ENCODE results near the gene CLCN7. TPM values are rescaled to one million over a fixed set of nuclear protein-coding genes. Genes with fewer than 3 reads are reported as not detected.

The CLCN7 gene
- total RNA-seq, 2 donors from 2014 or later, result 19.4 to 31.7 TPM

DNA sequence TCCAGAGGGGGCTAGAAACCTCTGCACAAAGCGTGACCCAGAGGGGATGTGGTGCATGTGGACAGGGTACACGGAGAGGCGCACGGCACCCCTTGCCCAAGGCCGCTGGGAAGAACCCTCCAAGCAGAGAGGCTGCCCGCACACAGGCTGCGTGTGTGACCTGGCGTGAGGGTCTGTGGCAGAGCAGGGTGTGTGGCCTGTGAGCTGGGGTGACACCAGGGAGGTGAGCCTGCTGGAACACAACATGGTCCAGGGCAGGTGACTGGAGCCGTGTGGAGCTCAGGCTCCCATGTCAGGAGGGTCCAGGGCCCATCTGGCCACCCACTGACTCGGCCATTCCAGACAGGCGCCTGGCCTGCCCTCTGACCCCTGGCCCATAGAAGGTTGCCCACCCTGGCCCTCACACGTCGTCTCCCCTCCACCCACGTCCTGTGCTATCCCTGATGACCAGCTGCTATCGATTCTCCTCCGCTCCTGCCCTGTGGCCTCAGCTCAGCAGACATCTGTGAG is 43.9 kb upstream of the CLCN7 start:
- H3K36me3 ChIP-seq, result peaks cover 10% of the 10 kb centered on the region
- H3K27ac ChIP-seq, result no peak overlapping the region
- no peaks in the 10 kb centered on the region for H3K4me1 ChIP-seq
- H3K4me3 ChIP-seq, result no peak overlapping the region
- H3K9me3 ChIP-seq, result peaks cover 0 to 9% of the 10 kb centered on the region in 2 donors
- TF ChIP-seq CTCF (IDR thresholded peaks at IDR 0.05), result no peak
- no peaks in the 10 kb centered on the region for H3K27me3 ChIP-seq
- no peak for DNase-seq (ENCODE audit: low spot score)

DNA sequence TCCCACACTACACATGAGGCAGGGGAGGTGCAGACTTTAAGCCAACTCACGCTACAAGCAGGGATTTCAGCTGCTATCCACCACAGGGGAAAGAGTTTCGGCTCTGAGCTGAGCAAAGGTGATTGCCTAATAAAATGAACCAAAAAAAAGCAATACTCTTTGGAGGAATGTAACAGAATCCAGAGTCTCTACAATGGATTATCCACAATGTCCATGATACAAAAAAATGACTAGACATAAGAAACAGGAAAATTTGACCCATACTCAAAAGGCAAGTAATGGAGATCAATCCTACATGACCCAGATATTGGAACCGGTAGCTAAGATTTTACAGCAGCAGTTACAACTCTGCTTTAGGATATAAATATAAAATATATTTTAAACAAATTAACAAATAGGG is 39.7 kb upstream of the CLCN7 start:
- Histone ChIP-seq H3K9me3 (peaks cover 0 to 9% of the 10 kb centered on the region in 2 donors), H3K36me3 (peaks cover under 1% of the 10 kb centered on the region), H3K27ac (no peak overlapping the region), H3K4me1 (peaks cover 0 to 26% of the 10 kb centered on the region in 2 donors), H3K4me3 (no peak overlapping the region), H3K27me3 (no peaks in the 10 kb centered on the region)
- no peak for DNase-seq (ENCODE audit: low spot score)
- no peak for TF ChIP-seq CTCF (IDR thresholded peaks at IDR 0.05)

- no peak overlapping the region for H3K4me3 ChIP-seq
- H3K9me3 ChIP-seq, result peaks cover 0 to 9% of the 10 kb centered on the region in 2 donors
- TF ChIP-seq CTCF (IDR thresholded peaks at IDR 0.05), result no peak
- no peaks in the 10 kb centered on the region for H3K36me3 ChIP-seq
- peaks cover 0 to 38% of the 10 kb centered on the region in 2 donors for H3K4me1 ChIP-seq
- no peak for DNase-seq (ENCODE audit: low spot score)
- no peaks in the 10 kb centered on the region for H3K27me3 ChIP-seq
- peak overlapping the region in 1 of 2 donors; percentile 39 for H3K27ac ChIP-seq
Measured at GRCh38 chr16:1512774-1513173, 37.9 kb upstream of the CLCN7 start.

DNA sequence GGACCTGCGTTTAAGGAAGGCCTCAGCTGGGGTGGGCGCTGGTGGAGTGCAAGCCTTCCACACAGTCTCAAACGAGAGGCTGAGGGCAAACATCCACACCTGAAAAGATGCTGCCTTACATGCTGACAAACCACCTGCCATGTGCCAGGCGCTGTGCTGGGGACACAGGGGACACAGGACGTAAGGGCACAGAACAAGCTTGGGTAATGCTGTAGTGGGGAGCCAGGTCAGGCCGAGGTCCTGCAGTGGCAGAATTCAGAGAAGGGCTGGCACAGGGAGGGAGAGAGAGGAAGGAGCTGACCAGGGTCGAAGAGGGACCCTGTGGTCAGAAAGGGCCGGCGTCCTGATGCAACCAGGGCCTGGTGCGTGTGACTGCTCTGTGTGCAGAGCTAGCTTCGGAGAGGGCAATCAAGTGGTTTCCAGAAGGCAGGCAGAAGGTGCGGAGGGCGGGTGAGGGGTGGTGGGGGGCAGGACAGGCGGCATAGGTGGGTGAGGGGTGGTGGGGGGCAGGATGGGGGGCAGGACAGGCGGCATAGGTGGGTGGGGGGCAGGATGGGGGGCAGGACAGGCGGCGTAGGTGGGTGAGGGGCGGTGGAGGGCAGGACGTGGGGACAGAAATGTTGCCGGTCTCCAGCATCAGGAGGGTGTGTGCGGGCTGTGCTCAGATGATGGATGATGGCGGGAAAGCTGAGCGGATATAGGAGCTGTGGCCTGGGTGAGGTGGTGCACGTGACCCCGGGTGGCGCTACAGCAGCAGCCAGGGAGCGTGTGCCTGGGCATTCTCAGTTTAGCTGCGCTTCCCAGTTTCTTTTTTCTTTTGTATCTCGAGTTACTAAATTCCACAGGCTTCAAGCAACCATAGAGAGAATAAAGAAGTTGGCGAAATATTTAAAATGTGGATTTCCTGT is 37.1 kb upstream of the CLCN7 start:
- Histone ChIP-seq H3K4me1 (peaks cover 0 to 38% of the 10 kb centered on the region in 2 donors), H3K4me3 (no peak overlapping the region), H3K27ac (peak overlapping the region in 1 of 2 donors; percentile 39), H3K36me3 (peaks cover 6% of the 10 kb centered on the region), H3K9me3 (peaks cover 0 to 9% of the 10 kb centered on the region in 2 donors), H3K27me3 (no peaks in the 10 kb centered on the region)
- no peak for DNase-seq (ENCODE audit: low spot score)
- no peak for TF ChIP-seq CTCF (IDR thresholded peaks at IDR 0.05)

GRCh38 chr16:1510941-1511351 is 36.1 kb upstream of the CLCN7 start:
- Histone ChIP-seq H3K27ac (peak overlapping the region; percentile 82 to 83), H3K27me3 (no peaks in the 10 kb centered on the region), H3K9me3 (peaks cover 0 to 9% of the 10 kb centered on the region in 2 donors), H3K4me3 (no peak overlapping the region), H3K36me3 (peaks cover 12% of the 10 kb centered on the region), H3K4me1 (peaks cover 0 to 38% of the 10 kb centered on the region in 2 donors)
- TF ChIP-seq CTCF (IDR thresholded peaks at IDR 0.05), result no peak
- DNase-seq (ENCODE audit: low spot score), result no peak
